Measurements from ENCODE around the gene AFF4. TPM values are rescaled to one million over a fixed set of nuclear protein-coding genes. Genes with fewer than 3 reads are reported as not detected.

AFF4 gene
- total RNA-seq, 1 donor from 2014 or later, result 79.1 TPM

DNA sequence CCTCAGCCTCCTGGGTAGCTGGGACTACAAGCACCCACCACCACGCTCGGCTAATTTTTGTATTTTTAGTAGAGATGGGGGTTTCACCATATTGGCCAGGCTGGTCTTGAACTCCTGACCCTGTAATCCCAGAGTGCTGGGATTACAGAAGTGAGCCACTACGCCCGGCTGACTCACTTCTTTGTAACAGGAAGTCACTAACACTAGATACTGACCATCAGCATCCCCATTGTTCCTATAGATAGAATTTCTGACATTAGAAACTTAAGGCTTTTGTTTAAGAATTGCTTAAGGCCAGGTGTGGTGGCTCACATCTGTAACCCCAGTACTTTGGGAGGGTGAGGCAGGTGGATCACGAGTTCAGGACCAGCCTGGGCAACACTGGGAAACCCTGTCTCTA is 47.8 kb downstream of the AFF4 start:
- no peak overlapping the region for H3K27ac ChIP-seq
- no peaks in the 10 kb centered on the region for H3K27me3 ChIP-seq
- H3K36me3 ChIP-seq, result peaks cover 0 to 40% of the 10 kb centered on the region in 2 donors
- no peaks in the 10 kb centered on the region for H3K9me3 ChIP-seq
- intact Hi-C loops (cut with DNase I), result no loop called here
- H3K4me3 ChIP-seq, result no peak overlapping the region
- no peak for TF ChIP-seq POLR2AphosphoS5 (IDR thresholded peaks at IDR 0.05; ENCODE audit: insufficient read depth in 1 of 2, low read depth in 1 of 2)
- TF ChIP-seq, protein P1, sequence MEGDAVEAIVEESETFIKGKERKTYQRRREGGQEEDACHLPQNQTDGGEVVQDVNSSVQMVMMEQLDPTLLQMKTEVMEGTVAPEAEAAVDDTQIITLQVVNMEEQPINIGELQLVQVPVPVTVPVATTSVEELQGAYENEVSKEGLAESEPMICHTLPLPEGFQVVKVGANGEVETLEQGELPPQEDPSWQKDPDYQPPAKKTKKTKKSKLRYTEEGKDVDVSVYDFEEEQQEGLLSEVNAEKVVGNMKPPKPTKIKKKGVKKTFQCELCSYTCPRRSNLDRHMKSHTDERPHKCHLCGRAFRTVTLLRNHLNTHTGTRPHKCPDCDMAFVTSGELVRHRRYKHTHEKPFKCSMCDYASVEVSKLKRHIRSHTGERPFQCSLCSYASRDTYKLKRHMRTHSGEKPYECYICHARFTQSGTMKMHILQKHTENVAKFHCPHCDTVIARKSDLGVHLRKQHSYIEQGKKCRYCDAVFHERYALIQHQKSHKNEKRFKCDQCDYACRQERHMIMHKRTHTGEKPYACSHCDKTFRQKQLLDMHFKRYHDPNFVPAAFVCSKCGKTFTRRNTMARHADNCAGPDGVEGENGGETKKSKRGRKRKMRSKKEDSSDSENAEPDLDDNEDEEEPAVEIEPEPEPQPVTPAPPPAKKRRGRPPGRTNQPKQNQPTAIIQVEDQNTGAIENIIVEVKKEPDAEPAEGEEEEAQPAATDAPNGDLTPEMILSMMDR (IDR thresholded peaks at IDR 0.05), result no peak
- no peak for TF ChIP-seq POLR2A (IDR thresholded peaks at IDR 0.05)
- no peaks in the 10 kb centered on the region for H3K4me1 ChIP-seq
- no peak for DNase-seq (ENCODE audit: extremely low spot score in 2 of 2)

DNA sequence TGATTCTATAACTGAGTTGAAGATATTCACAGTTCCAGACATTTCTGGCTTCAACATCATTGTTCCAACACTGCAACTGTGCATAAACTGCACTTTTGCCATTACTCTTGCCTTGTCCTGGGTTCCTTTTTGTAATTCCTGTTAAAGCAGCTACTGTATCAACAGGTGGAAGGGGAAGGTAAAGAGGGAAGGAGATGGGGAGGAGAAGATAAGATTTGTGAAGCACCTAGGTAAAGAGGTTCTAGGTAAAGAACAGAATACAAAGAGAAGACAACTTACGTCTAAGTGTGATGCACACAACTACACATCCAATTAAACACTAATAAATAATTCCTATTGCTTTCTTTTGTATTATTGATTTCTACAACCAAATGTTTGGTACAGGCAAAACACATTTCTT is 53.7 kb downstream of the AFF4 start:
- TF ChIP-seq POLR2A (IDR thresholded peaks at IDR 0.05), result no peak
- TF ChIP-seq, protein P1 (IDR thresholded peaks at IDR 0.05), result no peak
- no peak for TF ChIP-seq POLR2AphosphoS5 (IDR thresholded peaks at IDR 0.05; ENCODE audit: insufficient read depth in 1 of 2, low read depth in 1 of 2)
- Histone ChIP-seq H3K27ac (no peak overlapping the region), H3K27me3 (no peaks in the 10 kb centered on the region), H3K9me3 (no peaks in the 10 kb centered on the region), H3K36me3 (peaks cover 0 to 34% of the 10 kb centered on the region in 2 donors), H3K4me3 (no peak overlapping the region), H3K4me1 (peaks cover 10% of the 10 kb centered on the region)
- DNase-seq (ENCODE audit: extremely low spot score in 2 of 2), result no peak
- intact Hi-C loops (cut with DNase I), result no loop called here

DNA sequence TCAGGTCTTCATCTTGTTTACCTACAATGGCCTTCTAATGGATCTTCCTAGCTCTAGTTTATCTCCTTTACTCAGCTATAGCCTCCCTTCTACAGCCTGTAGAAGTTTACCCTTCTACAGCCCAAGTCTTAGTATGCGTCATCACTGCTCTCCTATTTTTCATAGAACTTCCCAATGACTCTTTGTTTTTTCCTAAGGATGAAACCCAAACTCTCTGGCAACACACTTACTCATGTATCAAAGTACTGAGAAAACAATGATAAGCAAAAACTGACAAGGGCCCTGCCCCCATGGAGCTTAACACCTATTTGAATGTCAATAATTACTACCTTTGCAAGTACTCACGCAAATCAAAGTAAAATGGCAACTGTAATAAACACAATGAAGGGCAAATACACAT is 56.3 kb downstream of the AFF4 start:
- TF ChIP-seq POLR2AphosphoS5 (IDR thresholded peaks at IDR 0.05; ENCODE audit: insufficient read depth in 1 of 2, low read depth in 1 of 2) (no peak), POLR2A (IDR thresholded peaks at IDR 0.05) (no peak)
- TF ChIP-seq, protein P1 (IDR thresholded peaks at IDR 0.05), result no peak
- H3K27ac ChIP-seq, result no peak overlapping the region

DNA sequence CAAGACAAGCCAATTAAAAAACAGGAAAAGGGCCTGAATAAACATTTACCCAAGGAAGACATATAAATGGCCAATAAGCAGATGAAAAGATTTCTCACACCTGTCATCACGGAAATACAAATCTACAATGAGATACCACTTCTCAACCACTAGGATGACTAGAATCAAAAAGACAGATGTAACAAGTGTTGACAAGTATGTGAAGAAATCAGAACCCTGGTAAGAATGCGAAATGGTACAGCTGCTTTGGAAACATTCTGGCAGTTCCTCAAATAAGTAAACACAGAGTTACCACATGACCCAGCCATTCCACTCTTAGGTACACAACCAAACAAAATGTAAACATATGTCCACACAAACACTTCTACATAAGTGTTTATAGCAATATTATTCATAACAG is 57.5 kb downstream of the AFF4 start:
- TF ChIP-seq POLR2A (IDR thresholded peaks at IDR 0.05) (no peak), POLR2AphosphoS5 (IDR thresholded peaks at IDR 0.05; ENCODE audit: insufficient read depth in 1 of 2, low read depth in 1 of 2) (no peak)
- TF ChIP-seq, protein P1 (IDR thresholded peaks at IDR 0.05), result no peak
- Histone ChIP-seq H3K9me3 (no peaks in the 10 kb centered on the region), H3K4me1 (peaks cover 10% of the 10 kb centered on the region), H3K4me3 (no peak overlapping the region), H3K36me3 (peaks cover 0 to 15% of the 10 kb centered on the region in 2 donors), H3K27me3 (no peaks in the 10 kb centered on the region), H3K27ac (no peak overlapping the region)
- intact Hi-C loops (cut with DNase I), result no loop called here
- DNase-seq (ENCODE audit: extremely low spot score in 2 of 2), result no peak

More for the DNA sequence above, 56.3 kb downstream of the AFF4 start:
- intact Hi-C loops (cut with DNase I), result no loop called here
- DNase-seq (ENCODE audit: extremely low spot score in 2 of 2), result no peak
- Histone ChIP-seq H3K36me3 (peaks cover 0 to 16% of the 10 kb centered on the region in 2 donors), H3K4me3 (no peak overlapping the region), H3K9me3 (no peaks in the 10 kb centered on the region), H3K4me1 (peaks cover 10% of the 10 kb centered on the region), H3K27me3 (no peaks in the 10 kb centered on the region)

DNA sequence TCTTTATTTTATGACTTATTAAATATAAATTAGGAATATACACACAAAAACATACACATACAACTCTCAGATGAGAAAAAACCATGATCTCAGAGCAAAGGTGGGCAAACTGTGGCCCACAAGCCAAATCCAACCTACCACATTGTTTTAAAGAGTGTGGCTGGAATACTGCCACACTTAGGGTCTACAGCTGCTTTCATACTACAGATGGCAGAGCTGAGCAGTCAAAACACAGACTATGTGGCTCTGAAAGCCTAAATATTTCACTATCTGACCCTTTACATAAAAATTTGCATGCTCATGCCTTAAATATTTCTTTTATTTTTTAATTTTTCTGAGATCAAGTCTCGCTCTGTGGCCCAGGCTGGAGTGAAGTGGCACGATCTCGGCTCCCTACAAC is 61.7 kb downstream of the AFF4 start:
- H3K27me3 ChIP-seq, result no peaks in the 10 kb centered on the region
- DNase-seq (ENCODE audit: extremely low spot score in 2 of 2), result no peak
- intact Hi-C loops (cut with DNase I), result no loop called here
- peaks cover 3 to 23% of the 10 kb centered on the region in 2 donors for H3K36me3 ChIP-seq
- peaks cover 4% of the 10 kb centered on the region for H3K4me1 ChIP-seq
- no peak overlapping the region for H3K27ac ChIP-seq
- no peaks in the 10 kb centered on the region for H3K9me3 ChIP-seq
- no peak overlapping the region for H3K4me3 ChIP-seq
- no peak for TF ChIP-seq POLR2AphosphoS5 (IDR thresholded peaks at IDR 0.05; ENCODE audit: insufficient read depth in 1 of 2, low read depth in 1 of 2)
- TF ChIP-seq, protein P1 (IDR thresholded peaks at IDR 0.05), result no peak
- TF ChIP-seq POLR2A (IDR thresholded peaks at IDR 0.05), result no peak
